GM23338 (cell line): ENCODE results near the gene ABCC9. TPM values are rescaled to one million over a fixed set of nuclear protein-coding genes. Genes with fewer than 3 reads are reported as not detected.

Experiments
- ATAC-seq: fragments of 200-7000 bp; cut with Tn5 transposase; 3 replicates; pipeline ENCODE4 v1.9.1; 2020
- DNase-seq: peaks from one replicate; pipeline ENCODE4 v3.0.0-alpha.2; 2015; ENCODE audit warnings: low spot score
- H2AFZ ChIP-seq: fragments of 200-600 bp; sonication (generic); 2 replicates; pipeline ENCODE4 v1.8.0; 2016; ENCODE audit warnings: antibody characterized with exemption, mild to moderate bottlenecking, moderate library complexity
- H3F3A ChIP-seq: fragments of 200-600 bp; sonication (generic); replicated peaks from 2 replicates; pipeline ENCODE4 v1.8.0; 2017; ENCODE audit warnings: antibody characterized with exemption, mixed run types, low read depth
- H3K27ac ChIP-seq: fragments of 200-600 bp; sonication (generic); 2 replicates; pipeline ENCODE4 v1.6.1; 2016; ENCODE audit warnings: low read depth
- H3K27me3 ChIP-seq: fragments of 200-600 bp; sonication (generic); 2 replicates; pipeline ENCODE4 v1.8.0; 2016; ENCODE audit warnings: mild to moderate bottlenecking, mixed run types, moderate library complexity; ENCODE audit not compliant: insufficient read depth
- H3K36me3 ChIP-seq: fragments of 200-600 bp; sonication (generic); 2 replicates; pipeline ENCODE4 v1.8.0; 2016; ENCODE audit warnings: mild to moderate bottlenecking; ENCODE audit not compliant: insufficient read depth
- H3K4me1 ChIP-seq: fragments of 200-600 bp; sonication (generic); 2 replicates; pipeline ENCODE4 v1.8.0; 2016; ENCODE audit warnings: mild to moderate bottlenecking, moderate library complexity; ENCODE audit not compliant: insufficient read depth
- H3K4me2 ChIP-seq: fragments of 200-600 bp; sonication (generic); 2 replicates; pipeline ENCODE4 v1.7.1; 2017; ENCODE audit warnings: mixed run types
- H3K4me3 ChIP-seq: fragments of 200-600 bp; sonication (generic); 2 replicates; pipeline ENCODE4 v1.6.1; 2016; ENCODE audit warnings: mixed run types
- H3K79me2 ChIP-seq: fragments of 200-600 bp; sonication (generic); replicated peaks from 2 replicates; pipeline ENCODE4 v1.8.0; 2017; ENCODE audit warnings: mild to moderate bottlenecking; ENCODE audit not compliant: insufficient read depth
- H3K9me2 ChIP-seq: fragments of 200-600 bp; sonication (generic); 2 replicates; pipeline ENCODE4 v1.8.0; 2017; ENCODE audit not compliant: insufficient read depth
- H4K20me1 ChIP-seq: fragments of 200-600 bp; sonication (generic); replicated peaks from 2 replicates; pipeline ENCODE4 v1.8.0; 2017; ENCODE audit warnings: mild to moderate bottlenecking; ENCODE audit not compliant: insufficient read depth
- H3K27ac Mint-ChIP-seq: 2 replicates; pipeline ENCODE4 v1.8.0; 2020; ENCODE audit warnings: inconsistent platforms, mild to moderate bottlenecking, moderate library complexity, mixed read lengths
- H3K27me3 Mint-ChIP-seq: 3 replicates; pipeline ENCODE4 v1.8.0; 2022; ENCODE audit warnings: low read depth, mild to moderate bottlenecking, moderate library complexity, mixed read lengths, inconsistent platforms; ENCODE audit not compliant: insufficient read depth, poor library complexity
- H3K36me3 Mint-ChIP-seq: 3 replicates; pipeline ENCODE4 v1.8.0; 2021; ENCODE audit warnings: low read depth, mild to moderate bottlenecking, inconsistent platforms, moderate library complexity, mixed read lengths
- H3K4me1 Mint-ChIP-seq: 3 replicates; pipeline ENCODE4 v1.8.0; 2020; ENCODE audit warnings: mild to moderate bottlenecking, inconsistent platforms, mixed read lengths
- H3K4me3 Mint-ChIP-seq: 3 replicates; pipeline ENCODE4 v1.8.0; 2021; ENCODE audit warnings: moderate library complexity, mild to moderate bottlenecking, inconsistent platforms, mixed read lengths
- H3K9me3 Mint-ChIP-seq: 3 replicates; pipeline ENCODE4 v1.8.0; 2020; ENCODE audit warnings: moderate library complexity, mild to moderate bottlenecking, inconsistent platforms, mixed read lengths
- ETS1 ChIP-seq: IDR thresholded peaks from 2 replicates; pipeline ENCODE4 v1.6.1; 2016; ENCODE audit warnings: antibody characterized with exemption
- EZH2 ChIP-seq: fragments of 200-600 bp; sonication (generic); IDR thresholded peaks from one replicate; pipeline ENCODE4 v1.8.0; 2017; ENCODE audit warnings: antibody characterized with exemption, mild to moderate bottlenecking, low read depth; ENCODE audit not compliant: unreplicated experiment
- JUNB ChIP-seq: IDR thresholded peaks from one replicate; pipeline ENCODE4 v1.6.1; 2016; ENCODE audit warnings: antibody characterized with exemption; ENCODE audit not compliant: unreplicated experiment
- NANOG ChIP-seq: IDR thresholded peaks from 2 replicates; pipeline ENCODE4 v1.6.1; 2016; ENCODE audit warnings: antibody characterized with exemption, borderline replicate concordance
- POLR2AphosphoS5 ChIP-seq: IDR thresholded peaks from 2 replicates; pipeline ENCODE4 v1.6.1; 2016; ENCODE audit warnings: antibody characterized with exemption, low read depth
- ZNF114 ChIP-seq: fragments of 250-450 bp; sonication (Bioruptor Pico); IDR thresholded peaks from 2 replicates; pipeline ENCODE4 v1.5.0; 2020; ENCODE audit warnings: mild to moderate bottlenecking, moderate library complexity
- polyA plus RNA-seq: library from polyadenylated mRNA; unstranded; fragments of >200 nt; fragmentation: Nextera tagmentation; extraction: Ambion mirVana; gene quantifications from 2 replicates; pipeline ENCODE4 v1.2.1, GENCODE V29; 2016
- total RNA-seq: library from RNA; depleted of rRNA; stranded (reverse); fragments of >200 nt; shearing (Covaris generic); gene quantifications from 2 replicates; pipeline ENCODE4 v1.2.3, GENCODE V29; 2014
- TF ChIP-seq, protein P1 (sequence below), 2 experiments: fragments of 200-600 bp in 1 of 2; sonication (generic) in 1 of 2; conservative IDR thresholded peaks; 2 replicates each; pipeline versions ENCODE4 v1.5.1 to v1.6.1; 2016 to 2017; ENCODE audit warnings: antibody characterized with exemption in 2 of 2, low read depth in 2 of 2, mild to moderate bottlenecking in 2 of 2, moderate library complexity in 1 of 2

ABCC9 gene
- total and polyA plus RNA-seq, 2 experiments from 2014 or later = not detected

- TF ChIP-seq NANOG (no peak), ZNF114 (CRISPR knock-in tag) (0 out of 2 replicates have a peak, but pooled peaks have one; percentile 24), JUNB (no peak), EZH2 (peak; percentile 32), POLR2AphosphoS5 (no peak)
- TF ChIP-seq, protein P1, sequence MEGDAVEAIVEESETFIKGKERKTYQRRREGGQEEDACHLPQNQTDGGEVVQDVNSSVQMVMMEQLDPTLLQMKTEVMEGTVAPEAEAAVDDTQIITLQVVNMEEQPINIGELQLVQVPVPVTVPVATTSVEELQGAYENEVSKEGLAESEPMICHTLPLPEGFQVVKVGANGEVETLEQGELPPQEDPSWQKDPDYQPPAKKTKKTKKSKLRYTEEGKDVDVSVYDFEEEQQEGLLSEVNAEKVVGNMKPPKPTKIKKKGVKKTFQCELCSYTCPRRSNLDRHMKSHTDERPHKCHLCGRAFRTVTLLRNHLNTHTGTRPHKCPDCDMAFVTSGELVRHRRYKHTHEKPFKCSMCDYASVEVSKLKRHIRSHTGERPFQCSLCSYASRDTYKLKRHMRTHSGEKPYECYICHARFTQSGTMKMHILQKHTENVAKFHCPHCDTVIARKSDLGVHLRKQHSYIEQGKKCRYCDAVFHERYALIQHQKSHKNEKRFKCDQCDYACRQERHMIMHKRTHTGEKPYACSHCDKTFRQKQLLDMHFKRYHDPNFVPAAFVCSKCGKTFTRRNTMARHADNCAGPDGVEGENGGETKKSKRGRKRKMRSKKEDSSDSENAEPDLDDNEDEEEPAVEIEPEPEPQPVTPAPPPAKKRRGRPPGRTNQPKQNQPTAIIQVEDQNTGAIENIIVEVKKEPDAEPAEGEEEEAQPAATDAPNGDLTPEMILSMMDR (conservative IDR thresholded peaks at IDR 0.05; ENCODE audit: low read depth in 2 of 2) = peak; percentile 46 to 57
- peaks cover 4% of the 10 kb centered on the region; the same call in 1 of the 2 replicates for H3K4me1 ChIP-seq
- no peaks in the 10 kb centered on the region for H4K20me1 ChIP-seq
- H3K4me3 ChIP-seq = peak overlapping the region; percentile 70
- H3K36me3 ChIP-seq = no peaks in the 10 kb centered on the region
- H3K4me2 ChIP-seq = peak overlapping the region; percentile 88
- H3K36me3 Mint-ChIP-seq = no peaks in the 10 kb centered on the region
- H3K9me2 ChIP-seq = no peaks in the 10 kb centered on the region
- no peak overlapping the region for H3K27ac ChIP-seq
- H2AFZ ChIP-seq = peak overlapping the region; percentile 99
- H3F3A ChIP-seq = no peaks in the 10 kb centered on the region
- H3K4me1 Mint-ChIP-seq = peaks cover 10% of the 10 kb centered on the region
- H3K27ac Mint-ChIP-seq = no peak overlapping the region
- H3K27me3 ChIP-seq = peaks cover 48% of the 10 kb centered on the region
- H3K27me3 Mint-ChIP-seq = peaks cover 30% of the 10 kb centered on the region
- ATAC-seq = peak; percentile 90
- no peaks in the 10 kb centered on the region for H3K79me2 ChIP-seq
- peak; percentile 81 for DNase-seq
- peaks cover 2% of the 10 kb centered on the region; the same call in 2 of the 3 replicates for H3K9me3 Mint-ChIP-seq
- peak overlapping the region; percentile 80 for H3K4me3 Mint-ChIP-seq
These were observed 515 bp upstream of the ABCC9 start for GRCh38 chr12:21941506-21942376.

GRCh38 chr12:21939435-21939834 is 1.8 kb downstream of the ABCC9 start:
- ATAC-seq (peak; percentile 7; the same call in 1 of the 3 replicates), DNase-seq (peak; percentile 30)
- H3K4me1 Mint-ChIP-seq = peaks cover 10% of the 10 kb centered on the region
- H3K27me3 Mint-ChIP-seq = peaks cover 30% of the 10 kb centered on the region
- Histone ChIP-seq H3K36me3 (no peaks in the 10 kb centered on the region), H3K27me3 (peaks cover 48% of the 10 kb centered on the region), H3K4me3 (no peak overlapping the region), H4K20me1 (no peaks in the 10 kb centered on the region), H3K27ac (no peak overlapping the region), H3K9me2 (no peaks in the 10 kb centered on the region), H3K4me2 (no peak overlapping the region), H2AFZ (no peak overlapping the region), H3F3A (no peaks in the 10 kb centered on the region), H3K4me1 (peaks cover 4% of the 10 kb centered on the region; the same call in 1 of the 2 replicates), H3K79me2 (no peaks in the 10 kb centered on the region)
- H3K27ac Mint-ChIP-seq = no peak overlapping the region
- H3K36me3 Mint-ChIP-seq = no peaks in the 10 kb centered on the region
- TF ChIP-seq, protein P1 (conservative IDR thresholded peaks at IDR 0.05; ENCODE audit: low read depth in 2 of 2) = no peak
- TF ChIP-seq ETS1 = no peak
- TF ChIP-seq POLR2AphosphoS5 = no peak
- no peak overlapping the region for H3K4me3 Mint-ChIP-seq
- H3K9me3 Mint-ChIP-seq = no peaks in the 10 kb centered on the region; the same call in 2 of the 3 replicates
